Measurements from ENCODE around the gene CORO1C. TPM values are rescaled to one million over a fixed set of nuclear protein-coding genes. Genes with fewer than 3 reads are reported as not detected.

CORO1C gene
- total RNA-seq, 1 donor from 2014 or later, result 59.6 TPM

- TF ChIP-seq CTCF (IDR thresholded peaks at IDR 0.05; ENCODE audit: borderline replicate concordance), result no peak
- no peak overlapping the region for H3K27ac ChIP-seq (replicated peaks)
These were observed 125.5 kb downstream of the CORO1C start for GRCh38 chr12:108605690-108606406.

GRCh38 chr12:108605000-108605689 is 126.2 kb downstream of the CORO1C start:
- no peak overlapping the region for H3K4me3 ChIP-seq
- intact Hi-C loops (cut with micrococcal nuclease), result no loop called here
- H3K27me3 ChIP-seq (ENCODE audit: low read depth), result no peaks in the 10 kb centered on the region
- H3K4me1 ChIP-seq, result peaks cover 16% of the 10 kb centered on the region
- H3K9me3 ChIP-seq (replicated peaks), result no peaks in the 10 kb centered on the region
- DNase-seq, result no peak
- no peaks in the 10 kb centered on the region for H3K36me3 ChIP-seq
- no peak for TF ChIP-seq CTCF (IDR thresholded peaks at IDR 0.05; ENCODE audit: borderline replicate concordance)
- H3K27ac ChIP-seq (replicated peaks), result no peak overlapping the region

More at GRCh38 chr12:108605690-108606406, 125.5 kb downstream of the CORO1C start:
- no peaks in the 10 kb centered on the region for H3K9me3 ChIP-seq (replicated peaks)
- no peak overlapping the region for H3K4me3 ChIP-seq
- no peaks in the 10 kb centered on the region for H3K36me3 ChIP-seq
- H3K4me1 ChIP-seq, result peaks cover 17% of the 10 kb centered on the region
- H3K27me3 ChIP-seq (ENCODE audit: low read depth), result no peaks in the 10 kb centered on the region
- DNase-seq, result no peak
- intact Hi-C loops (cut with micrococcal nuclease), result no loop called here

- Histone ChIP-seq H3K36me3 (no peaks in the 10 kb centered on the region), H3K27me3 (ENCODE audit: low read depth) (no peaks in the 10 kb centered on the region), H3K9me3 (replicated peaks) (no peaks in the 10 kb centered on the region), H3K4me1 (peaks cover 8% of the 10 kb centered on the region), H3K27ac (replicated peaks) (no peak overlapping the region), H3K4me3 (no peak overlapping the region)
- DNase-seq, result no peak
- no peak for TF ChIP-seq CTCF (IDR thresholded peaks at IDR 0.05; ENCODE audit: borderline replicate concordance)
- intact Hi-C loops (cut with micrococcal nuclease), result no loop called here
These were observed 126.9 kb downstream of the CORO1C start for GRCh38 chr12:108604208-108604941.

GRCh38 chr12:108603743-108604142 is 127.6 kb downstream of the CORO1C start:
- intact Hi-C loops (cut with micrococcal nuclease), result no loop called here

More at GRCh38 chr12:108603743-108604142, 127.6 kb downstream of the CORO1C start:
- Histone ChIP-seq H3K36me3 (no peaks in the 10 kb centered on the region), H3K4me1 (peaks cover 2% of the 10 kb centered on the region), H3K27ac (replicated peaks) (no peak overlapping the region), H3K4me3 (no peak overlapping the region), H3K9me3 (replicated peaks) (no peaks in the 10 kb centered on the region), H3K27me3 (ENCODE audit: low read depth) (no peaks in the 10 kb centered on the region)
- DNase-seq, result no peak
- no peak for TF ChIP-seq CTCF (IDR thresholded peaks at IDR 0.05; ENCODE audit: borderline replicate concordance)
